Measurements from ENCODE around the gene DNAH10.
A peak's percentile ranks its signal among the peaks of the same experiment; 100 is the strongest.

Gene DNAH10, protein sequence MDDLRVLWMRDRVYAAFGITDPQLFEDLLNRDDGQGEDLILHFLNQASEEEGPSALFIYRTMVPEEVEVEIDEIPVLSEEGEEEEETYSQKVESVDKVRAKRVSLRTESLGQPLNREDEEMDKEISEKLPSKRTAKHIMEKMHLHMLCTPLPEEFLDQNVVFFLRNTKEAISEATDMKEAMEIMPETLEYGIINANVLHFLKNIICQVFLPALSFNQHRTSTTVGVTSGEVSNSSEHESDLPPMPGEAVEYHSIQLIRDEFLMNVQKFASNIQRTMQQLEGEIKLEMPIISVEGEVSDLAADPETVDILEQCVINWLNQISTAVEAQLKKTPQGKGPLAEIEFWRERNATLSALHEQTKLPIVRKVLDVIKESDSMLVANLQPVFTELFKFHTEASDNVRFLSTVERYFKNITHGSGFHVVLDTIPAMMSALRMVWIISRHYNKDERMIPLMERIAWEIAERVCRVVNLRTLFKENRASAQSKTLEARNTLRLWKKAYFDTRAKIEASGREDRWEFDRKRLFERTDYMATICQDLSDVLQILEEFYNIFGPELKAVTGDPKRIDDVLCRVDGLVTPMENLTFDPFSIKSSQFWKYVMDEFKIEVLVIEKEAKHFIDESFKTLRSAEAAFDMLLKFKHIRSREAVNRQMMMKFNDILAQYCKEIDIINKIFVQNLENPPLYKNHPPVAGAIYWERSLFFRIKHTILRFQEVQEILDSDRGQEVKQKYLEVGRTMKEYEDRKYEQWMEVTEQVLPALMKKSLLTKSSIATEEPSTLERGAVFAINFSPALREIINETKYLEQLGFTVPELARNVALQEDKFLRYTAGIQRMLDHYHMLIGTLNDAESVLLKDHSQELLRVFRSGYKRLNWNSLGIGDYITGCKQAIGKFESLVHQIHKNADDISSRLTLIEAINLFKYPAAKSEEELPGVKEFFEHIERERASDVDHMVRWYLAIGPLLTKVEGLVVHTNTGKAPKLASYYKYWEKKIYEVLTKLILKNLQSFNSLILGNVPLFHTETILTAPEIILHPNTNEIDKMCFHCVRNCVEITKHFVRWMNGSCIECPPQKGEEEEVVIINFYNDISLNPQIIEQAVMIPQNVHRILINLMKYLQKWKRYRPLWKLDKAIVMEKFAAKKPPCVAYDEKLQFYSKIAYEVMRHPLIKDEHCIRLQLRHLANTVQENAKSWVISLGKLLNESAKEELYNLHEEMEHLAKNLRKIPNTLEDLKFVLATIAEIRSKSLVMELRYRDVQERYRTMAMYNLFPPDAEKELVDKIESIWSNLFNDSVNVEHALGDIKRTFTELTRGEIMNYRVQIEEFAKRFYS (N-terminal part only)

DNA sequence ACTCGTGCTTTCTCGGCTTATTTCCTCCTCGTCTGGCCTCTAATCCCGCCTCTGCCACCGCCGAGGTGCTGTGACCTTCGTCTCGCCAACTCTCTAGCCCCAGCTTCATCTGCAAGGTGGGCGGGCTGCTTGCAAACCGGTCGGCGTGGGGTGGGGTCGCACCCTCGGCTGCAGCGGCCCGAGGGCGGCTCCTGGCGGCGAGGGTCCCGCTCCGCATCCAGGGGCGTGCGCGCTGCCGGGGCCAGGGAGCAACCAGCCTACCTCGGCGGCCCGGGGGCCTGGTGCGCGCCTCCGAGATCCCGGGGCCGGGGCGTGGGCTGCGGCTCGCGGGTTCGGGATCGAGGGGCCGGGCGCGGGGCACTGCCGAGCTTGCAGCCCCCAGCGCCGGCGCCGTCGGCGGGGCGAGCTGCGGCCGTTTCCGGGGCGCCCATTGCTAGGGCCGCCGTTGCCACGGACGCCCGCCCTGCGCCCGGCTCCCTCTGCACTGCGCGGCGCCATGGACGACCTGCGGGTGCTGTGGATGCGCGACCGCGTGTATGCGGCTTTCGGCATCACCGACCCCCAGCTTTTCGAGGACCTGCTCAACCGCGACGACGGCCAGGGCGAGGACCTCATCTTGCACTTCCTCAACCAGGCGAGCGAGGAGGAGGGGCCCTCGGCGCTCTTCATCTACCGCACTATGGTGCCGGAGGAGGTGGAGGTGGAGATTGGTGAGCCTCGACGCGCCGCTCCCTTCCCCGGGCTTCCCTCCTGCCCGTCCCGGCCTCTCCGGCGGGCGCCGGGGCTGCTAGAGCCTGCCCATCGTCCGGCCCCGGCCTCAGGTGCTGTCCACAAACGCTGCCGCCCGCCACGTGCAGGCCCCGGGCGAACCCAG is at the start of gene DNAH10:
Gene DNAH10, plus strand, starts transcription at position 461 of the 874 bp plus-strand sequence. Its CDS starts 36 bp downstream, at position 497.
- DNase-seq (ENCODE audit: low read depth in 3 of 3) = peak; percentile 4 to 26 (median 21)

DNA sequence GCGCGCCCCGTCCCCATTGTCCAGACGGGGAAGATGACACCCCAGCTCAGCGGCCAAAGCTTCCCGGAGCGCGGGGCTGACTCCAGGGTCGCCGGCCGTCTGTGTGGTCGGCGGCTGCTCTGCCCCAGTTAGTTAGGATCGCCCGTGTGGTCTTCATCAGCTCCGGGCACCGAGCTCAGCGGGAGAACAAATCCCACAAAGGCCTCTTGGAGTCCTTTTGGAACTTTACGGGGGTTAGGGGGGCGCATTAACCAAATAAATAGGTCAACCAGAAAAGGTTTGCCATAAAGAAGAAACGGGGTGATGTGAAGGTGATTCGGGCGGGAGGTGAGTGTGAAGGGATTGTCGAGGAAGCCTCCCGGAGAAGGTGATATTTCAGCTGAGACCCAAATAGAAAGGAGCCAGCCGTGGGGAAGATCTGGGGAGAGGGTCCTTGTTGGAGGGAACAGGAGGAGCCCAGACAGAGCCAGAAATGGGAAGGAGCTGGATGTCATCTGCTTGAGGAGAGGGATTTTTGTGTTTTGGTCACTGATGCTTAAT is 49.3 kb upstream of the DNAH10 start:
- DNase-seq (ENCODE audit: low read depth in 3 of 3) = no peak

DNA sequence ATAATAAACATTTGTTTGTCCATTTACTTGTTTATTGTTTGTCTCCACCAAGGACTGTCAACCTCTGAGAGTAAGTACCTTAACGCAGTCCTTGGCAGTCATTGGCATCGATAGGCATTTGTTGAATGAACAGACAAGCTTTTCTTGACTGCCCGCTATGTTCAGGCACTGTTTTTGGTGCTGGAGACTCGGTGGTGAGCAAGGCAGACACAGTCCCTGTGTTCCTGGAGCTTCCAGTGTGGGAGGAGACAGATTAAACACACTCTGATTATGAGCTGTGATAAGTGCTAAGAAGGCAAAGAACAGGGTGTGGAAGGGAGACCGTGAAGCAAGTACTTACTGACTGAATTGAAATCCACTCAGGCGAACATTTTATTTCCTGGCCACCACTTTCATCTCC is 48.7 kb upstream of the DNAH10 start:
- no peak for DNase-seq (ENCODE audit: low read depth in 3 of 3)

DNA sequence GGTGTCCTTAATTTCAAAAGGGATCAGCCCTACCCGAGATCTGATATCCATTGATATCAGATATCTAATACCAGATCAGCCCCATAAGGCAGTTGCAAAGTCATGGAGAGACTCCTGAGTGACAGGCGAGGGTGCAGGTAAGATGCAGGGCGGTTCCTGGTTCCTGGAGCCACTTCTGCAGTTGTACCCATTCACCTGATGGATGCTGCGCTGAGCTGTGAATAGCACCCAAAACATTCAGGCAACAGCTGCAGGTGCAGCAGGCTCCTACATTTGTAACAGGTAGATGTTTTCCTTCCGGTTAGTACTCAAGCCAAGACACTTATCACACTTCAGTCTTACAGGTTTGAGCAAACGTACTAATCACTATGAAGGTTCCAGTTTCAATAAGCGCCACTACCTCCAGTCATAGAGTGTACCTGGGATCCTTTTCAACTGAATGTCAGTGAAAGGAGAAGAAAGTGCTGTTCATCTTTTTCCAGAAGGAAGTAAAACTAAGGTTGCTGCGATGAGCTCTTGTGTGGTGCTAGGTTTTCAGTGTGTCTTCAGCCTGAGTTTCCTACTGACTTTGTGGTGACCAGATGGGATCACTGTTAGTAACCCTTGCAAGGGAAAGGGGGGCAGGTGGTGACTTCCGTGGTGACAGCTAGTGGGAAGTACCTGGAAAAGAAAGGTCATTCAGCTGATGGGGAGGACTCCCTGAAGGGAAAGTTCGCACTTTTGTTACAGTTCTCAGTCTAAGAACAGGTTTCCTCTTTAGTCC is 48.1 kb upstream of the DNAH10 start:
- no peak for DNase-seq (ENCODE audit: low read depth in 3 of 3)

DNA sequence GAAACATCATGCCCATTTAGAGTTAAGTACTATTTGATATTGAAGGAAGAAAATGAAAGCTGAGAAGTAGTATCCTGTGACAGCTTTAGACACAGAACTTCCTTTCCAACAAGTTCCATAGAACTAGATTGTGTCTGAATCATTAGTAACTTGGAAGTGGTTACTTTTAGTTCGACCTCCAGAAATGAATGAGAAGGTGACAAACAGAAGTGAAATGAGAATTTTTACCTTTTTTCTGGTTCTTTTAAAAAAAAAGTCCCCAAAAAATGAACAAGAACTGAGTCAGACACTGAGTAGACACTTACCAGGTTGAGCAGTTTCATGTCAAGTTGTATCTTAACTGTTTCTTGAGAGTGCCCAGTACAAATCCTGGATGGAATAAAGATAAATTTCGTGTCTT is 46.9 kb upstream of the DNAH10 start:
- no peak for DNase-seq (ENCODE audit: low read depth in 3 of 3)

DNA sequence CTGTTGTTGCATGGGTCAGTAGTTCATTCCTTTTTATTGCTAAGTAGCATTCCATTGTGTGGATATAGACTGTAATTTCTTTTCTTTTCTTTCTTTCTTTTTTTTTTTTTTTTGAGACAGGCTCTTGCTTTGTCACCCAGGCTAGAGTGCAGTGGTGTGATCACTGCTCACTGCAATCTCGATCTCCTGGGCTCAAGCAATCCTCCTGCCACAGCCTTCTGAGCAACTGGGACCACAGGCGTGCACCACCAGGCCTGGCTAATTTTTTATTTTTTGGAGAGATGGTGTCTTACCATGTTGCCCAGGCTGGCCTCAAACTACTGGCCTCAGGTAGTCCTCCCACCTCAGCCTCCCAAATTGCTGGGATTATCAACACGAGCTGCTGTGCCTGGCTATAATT is 44.8 kb upstream of the DNAH10 start:
- no peak for DNase-seq (ENCODE audit: low read depth in 3 of 3)

DNA sequence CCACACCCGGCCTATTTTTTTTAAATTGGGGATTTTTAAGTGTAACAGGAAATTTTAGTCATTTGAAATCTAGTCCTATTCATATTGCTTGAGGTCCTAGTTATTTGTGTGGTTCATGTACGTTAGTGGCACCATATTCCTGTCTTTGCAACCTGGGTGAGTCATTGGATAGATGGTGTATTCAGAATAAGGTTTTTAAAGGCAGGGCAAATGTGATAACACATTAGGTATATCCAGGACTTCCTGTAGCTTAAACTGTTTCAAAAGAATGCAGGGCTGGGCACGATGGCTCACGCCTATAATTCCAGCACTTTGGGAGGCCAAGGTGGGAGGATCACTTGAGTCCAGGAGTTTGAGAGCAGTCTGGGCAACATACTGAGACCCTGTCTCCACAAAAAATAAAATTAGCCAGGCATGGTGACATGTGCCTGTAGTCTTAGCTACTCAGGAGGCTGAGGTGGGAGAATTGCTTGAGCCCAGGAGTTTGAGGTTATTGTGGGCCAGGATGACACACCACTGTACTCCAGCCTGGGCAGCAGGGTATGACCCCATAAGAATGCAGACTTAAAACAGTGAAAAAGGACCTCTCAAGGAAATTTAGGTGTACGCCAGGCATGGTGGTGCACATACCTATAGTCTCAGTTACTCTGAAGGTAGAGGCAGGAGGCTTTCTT is 41.8 kb upstream of the DNAH10 start:
- no peak for DNase-seq (ENCODE audit: low read depth in 3 of 3)

DNA sequence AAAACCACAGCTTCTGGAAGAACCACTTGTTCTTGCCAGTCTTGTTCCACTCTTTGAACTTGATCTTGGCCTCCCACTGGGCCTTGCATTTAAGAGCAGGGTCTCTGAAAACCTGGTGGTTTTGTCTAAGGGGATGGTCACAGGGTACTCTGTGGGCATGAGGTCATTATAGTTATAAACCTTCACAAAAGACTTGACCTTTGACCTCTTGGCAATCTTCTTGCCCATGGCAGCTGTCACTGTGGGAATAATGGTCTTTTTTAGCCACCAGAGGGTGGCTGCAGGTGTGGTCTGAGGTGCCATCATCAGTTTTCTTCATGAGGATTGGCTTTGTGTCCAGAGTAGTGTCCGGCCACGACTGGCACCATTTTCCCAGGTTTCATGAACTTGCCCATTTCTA is 40.9 kb upstream of the DNAH10 start:
- no peak for DNase-seq (ENCODE audit: low read depth in 3 of 3)

DNA sequence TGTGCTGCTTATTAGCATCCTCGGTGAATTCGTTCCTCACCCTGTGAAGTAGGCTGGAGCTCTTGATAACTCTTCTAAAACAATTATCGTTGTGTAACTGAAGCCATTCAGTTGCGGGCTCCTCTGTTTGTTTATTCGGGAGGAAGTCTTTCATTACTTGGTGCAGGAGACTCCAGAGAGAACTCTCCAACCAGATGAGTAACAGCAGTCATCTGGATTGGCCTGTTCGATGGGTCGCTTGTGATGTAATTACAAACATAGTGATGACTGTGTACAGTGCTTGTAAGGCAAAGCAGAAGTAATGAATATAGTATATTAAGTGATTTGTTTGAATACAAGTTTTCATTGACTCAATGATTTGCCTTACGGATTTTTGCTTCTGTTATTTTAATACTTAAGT is 39.1 kb upstream of the DNAH10 start:
- DNase-seq (ENCODE audit: low read depth in 3 of 3) = no peak

DNA sequence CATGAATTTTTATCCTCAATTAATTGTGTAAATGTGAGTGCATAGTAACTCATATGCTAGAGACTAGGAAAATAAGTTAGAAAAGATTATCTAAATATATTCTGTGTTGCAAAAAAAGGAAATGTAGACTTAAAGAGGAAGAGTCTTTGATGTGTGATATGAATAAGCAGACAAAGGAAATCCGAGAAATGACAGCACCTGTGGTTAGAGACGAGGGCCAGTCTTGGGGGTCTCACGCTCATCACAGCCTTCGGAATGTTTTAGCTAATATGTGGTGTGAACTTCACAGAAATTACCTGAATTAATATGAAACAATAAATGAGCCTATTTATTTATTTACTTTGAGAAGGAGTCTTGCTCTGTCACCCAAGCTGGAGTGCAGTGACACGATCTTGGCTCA is 38.3 kb upstream of the DNAH10 start:
- no peak for DNase-seq (ENCODE audit: low read depth in 3 of 3)

DNA sequence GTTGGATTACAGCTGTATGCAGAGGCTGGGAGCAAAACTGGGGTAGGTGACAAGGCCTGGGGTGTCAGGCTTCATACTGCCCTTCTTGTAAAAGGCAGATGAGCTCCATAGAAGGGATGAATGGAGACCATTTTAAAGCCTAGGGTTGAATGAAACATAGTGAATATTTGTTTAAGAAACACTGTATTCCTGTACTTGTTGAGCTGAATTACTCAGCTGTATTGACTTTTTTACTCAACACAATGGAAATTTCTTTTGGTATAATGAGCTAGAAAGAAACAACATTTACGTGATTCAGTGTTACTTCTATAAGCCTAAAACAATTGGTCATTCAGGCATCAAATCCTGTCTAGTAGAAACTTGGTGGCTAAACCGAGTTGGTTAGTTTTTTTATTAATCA is 35.9 kb upstream of the DNAH10 start:
- DNase-seq (ENCODE audit: low read depth in 3 of 3) = no peak

DNA sequence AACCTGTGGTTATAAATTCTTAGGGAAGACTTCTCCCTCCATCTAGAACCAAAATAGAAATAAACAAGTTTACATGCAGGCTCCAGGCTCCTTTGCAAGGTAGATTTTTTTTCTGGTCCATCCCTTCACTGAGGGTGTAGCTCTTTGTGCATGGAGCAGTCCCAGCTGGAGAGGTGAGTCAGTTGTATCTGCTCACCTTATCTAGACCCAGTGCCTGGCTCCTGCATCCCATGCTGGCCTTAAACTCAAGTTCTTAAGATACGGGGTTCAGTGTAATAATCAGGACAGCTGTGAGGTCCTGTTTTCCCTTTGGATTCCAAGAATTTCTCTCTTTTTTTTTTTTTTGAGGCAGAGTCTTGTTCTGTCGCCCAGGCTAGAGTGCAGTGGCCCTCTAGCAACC is 35.1 kb upstream of the DNAH10 start:
- no peak for DNase-seq (ENCODE audit: low read depth in 3 of 3)

DNA sequence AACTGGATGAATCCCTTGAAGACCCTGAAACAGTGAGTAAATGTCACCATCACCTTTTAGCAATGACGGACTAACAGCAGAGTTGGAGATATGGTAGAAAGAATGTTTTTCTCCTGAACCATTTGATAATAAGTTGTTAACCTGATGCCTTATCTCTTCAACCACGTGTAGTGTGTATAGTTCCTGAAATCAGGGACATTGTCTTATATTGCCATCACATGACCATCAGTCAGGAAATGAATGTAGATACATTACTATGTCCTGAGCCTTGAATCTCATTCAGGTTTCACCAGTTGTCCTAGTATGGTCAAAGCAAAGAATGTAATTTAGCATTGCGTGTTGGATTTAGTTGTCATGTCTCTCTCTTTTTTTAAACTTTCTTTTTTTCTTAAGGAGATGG is 34.2 kb upstream of the DNAH10 start:
- no peak for DNase-seq (ENCODE audit: low read depth in 3 of 3)

DNA sequence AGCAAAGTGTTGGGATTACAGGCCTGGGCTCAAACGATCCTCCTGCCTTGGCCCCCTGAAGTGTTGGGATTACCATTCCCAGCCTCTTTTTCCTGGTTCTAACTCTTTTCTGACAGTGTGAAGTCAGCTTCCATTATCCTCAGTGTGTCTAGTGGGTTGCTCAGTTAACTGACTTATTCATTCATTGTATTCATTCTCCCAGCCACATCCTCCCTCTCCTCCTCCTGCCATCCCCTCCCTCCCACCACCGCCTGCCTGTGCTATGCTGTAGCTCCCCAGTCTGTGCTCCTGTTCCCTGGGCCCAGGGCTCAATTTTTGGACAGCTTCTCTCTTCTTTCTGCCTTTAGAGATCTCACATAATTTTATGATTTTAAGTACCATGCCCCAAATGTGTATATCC is 30.5 kb upstream of the DNAH10 start:
- DNase-seq (ENCODE audit: low read depth in 3 of 3) = no peak

DNA sequence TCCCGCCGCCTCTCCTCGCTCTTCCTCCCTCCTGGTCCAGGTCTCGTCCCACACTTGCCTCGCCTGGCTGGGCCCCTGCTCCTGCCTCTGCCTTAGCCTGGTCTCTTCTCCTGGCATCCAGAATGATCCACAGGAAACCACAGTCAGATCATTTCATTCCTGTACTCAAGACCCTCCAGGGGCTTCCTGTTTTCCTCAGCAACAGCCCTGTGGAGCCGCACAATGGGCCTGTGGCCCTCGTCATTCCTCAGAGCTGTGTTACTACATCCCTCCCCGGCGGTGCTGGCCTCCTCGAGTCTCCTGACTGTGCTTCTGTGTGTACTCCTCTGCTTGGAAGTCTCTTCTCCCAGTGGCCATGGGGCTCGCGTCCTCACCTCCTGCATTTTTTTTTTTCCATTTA is 29.9 kb upstream of the DNAH10 start:
- DNase-seq (ENCODE audit: low read depth in 3 of 3) = no peak

DNA sequence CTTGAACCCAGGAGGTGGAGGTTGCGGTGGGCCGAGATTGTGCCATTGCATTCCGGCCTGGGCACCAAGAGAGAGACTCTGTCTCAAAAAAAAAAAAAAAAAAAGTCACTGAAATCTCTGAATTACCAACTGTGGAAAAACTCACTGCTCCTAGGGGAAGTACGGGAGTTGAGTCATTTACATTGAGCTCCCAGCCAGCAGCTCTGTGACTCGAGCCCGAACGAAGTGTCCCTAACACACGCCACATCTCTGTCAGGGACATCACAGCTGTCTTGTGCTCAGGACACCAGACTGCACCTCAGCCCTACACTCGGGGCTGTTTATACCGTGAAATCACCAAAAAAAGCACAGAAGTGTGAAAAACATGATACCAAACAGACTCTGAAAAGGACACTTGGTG is 28.9 kb upstream of the DNAH10 start:
- DNase-seq (ENCODE audit: low read depth in 3 of 3) = no peak

DNA sequence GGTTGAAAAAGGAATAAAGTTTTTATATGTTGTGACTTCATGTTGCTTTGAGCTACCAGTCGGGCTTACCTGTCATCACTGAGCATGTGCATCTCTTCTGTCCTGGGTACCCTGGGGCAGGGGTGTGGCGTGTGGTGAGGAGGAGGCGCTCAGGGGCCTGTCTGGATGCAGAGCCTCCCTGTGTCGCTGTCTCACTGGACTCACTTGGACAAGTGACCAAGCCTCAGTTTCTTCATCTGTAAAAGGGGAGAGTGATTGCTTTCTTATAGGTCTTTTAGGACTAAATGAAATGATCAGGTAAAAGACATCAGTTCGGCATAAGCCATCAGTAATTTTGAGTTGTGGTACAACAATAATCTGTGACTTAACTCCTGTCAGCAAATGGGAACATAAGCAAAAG is 27.8 kb upstream of the DNAH10 start:
- DNase-seq (ENCODE audit: low read depth in 3 of 3) = no peak

DNA sequence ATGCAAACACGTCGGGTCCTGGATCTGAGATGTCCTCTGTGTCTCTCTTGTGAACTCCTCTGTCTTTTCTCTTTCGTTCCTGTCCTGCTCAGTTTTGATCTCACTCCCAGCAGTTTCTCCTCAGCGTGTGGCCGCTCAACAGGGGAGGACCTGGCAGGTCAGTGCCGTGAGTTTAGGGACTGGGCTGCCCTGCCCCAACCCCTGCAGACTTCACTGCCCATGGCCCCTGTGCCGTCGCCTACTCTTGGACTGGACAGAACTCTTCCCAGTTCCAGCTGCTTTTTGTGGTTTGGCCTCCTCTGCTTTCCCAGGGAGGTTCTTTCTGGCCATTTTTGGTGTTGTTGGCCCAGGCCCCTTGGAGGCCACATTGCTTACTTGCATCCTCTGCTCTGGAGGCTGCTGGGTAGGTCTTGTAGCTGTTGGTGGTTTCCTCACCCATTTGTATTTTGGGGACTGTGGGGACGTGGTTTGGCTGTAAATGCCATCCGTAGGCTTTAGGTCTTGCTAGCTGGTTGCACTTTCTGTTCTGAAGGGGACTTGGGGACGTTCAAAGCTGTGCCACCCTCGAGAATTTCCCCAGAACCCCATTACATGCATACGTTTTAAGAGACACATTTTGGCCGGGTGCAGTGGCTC is 20.0 kb upstream of the DNAH10 start:
- no peak for DNase-seq (ENCODE audit: low read depth in 3 of 3)

DNA sequence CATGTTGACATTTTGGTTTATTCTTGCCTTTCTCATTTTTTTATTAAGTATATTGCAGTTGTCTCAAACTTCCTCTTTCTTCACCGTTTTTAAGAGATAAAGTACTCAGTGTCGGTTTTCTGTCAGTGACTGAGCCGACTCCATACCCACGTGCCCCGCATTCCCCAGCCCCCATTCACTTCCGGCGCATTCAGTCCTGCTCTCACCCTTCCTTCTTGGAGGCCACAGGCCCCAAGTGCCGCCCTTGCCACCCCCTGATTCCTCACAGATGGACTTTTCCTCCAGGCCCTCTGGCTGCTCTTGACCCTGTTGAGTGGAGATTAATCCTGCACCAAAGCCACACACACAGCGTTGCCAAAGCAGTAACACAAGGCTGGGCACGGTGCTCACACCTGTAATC is 19.1 kb upstream of the DNAH10 start:
- no peak for DNase-seq (ENCODE audit: low read depth in 3 of 3)

Measured in stimulated activated CD4-positive, alpha-beta T cell treated with anti-CD3 and anti-CD28 coated beads, TNF-alpha, amount 100 ng/mL, for 4 hours (primary cell).